ENCODE data around the gene MRPL28.
A peak's percentile ranks its signal among the peaks of the same experiment; 100 is the strongest.
"Not testable (repeated sequence)": the region's sequence is repeated elsewhere in the genome, so short reads cannot be mapped to it uniquely, and the experiment has no call there.

Gene MRPL28

DNA sequence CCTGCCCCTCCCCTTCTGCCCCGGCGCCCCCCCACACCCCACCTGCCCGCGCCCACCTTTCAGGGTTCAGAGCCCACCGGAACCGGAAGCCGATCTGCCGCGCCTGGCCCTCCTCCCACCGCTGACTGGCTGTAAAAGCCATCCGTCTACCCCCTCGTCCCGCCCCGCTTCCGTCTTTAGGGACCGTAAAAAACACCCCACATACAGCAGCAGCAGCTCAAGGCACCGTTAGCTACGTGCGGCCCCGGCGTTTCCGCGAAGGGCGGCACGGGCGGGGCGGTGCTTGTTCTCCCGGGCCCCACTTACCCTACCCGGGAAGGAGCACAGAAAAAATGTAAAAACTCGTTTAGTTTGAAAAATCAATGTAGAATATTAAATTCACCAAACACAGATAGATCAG is at the start of gene MRPL28:
Gene MRPL28, minus strand, starts transcription at position 96 of the 400 bp plus-strand sequence. CDS start 320 bp downstream, outside the sequence.
- Mint-ChIP-seq H3K9me3 (no peaks in the 10 kb centered on the region), H3K27me3 (ENCODE audit: low read depth) (no peaks in the 10 kb centered on the region), H3K27ac (peak within 1 kb of the TSS; percentile 92 to 94 (median 92)), H3K36me3 (ENCODE audit: low read depth) (peaks cover 11% of the 10 kb centered on the region), H3K4me3 (peak within 1 kb of the TSS; percentile 85 to 89 (median 88)), H3K4me1 (peaks cover 13% of the 10 kb centered on the region)
- TF ChIP-seq, protein P1, sequence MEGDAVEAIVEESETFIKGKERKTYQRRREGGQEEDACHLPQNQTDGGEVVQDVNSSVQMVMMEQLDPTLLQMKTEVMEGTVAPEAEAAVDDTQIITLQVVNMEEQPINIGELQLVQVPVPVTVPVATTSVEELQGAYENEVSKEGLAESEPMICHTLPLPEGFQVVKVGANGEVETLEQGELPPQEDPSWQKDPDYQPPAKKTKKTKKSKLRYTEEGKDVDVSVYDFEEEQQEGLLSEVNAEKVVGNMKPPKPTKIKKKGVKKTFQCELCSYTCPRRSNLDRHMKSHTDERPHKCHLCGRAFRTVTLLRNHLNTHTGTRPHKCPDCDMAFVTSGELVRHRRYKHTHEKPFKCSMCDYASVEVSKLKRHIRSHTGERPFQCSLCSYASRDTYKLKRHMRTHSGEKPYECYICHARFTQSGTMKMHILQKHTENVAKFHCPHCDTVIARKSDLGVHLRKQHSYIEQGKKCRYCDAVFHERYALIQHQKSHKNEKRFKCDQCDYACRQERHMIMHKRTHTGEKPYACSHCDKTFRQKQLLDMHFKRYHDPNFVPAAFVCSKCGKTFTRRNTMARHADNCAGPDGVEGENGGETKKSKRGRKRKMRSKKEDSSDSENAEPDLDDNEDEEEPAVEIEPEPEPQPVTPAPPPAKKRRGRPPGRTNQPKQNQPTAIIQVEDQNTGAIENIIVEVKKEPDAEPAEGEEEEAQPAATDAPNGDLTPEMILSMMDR (IDR thresholded peaks at IDR 0.05; ENCODE audit: unreplicated experiment in 3 of 3), result no peak

DNA sequence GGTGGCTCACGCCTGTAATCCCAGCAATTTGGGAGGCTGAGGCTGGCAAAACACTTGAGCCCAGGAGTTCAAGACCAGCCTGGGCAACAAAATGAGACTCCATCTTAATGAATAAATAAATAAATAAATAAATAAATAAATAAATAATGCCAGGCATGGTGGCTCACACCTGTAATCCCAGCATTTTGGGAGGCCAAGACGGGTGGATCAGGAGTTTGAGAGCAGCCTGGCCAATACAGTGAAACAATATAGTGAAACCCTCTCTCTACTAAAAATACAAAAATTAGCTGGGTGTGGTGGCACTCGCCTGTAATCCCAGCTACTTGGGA is 44.8 kb upstream of the MRPL28 start:
- not testable (repeated sequence) for H3K9me3 Mint-ChIP-seq; H3K4me1 Mint-ChIP-seq; H3K27me3 Mint-ChIP-seq (ENCODE audit: low read depth); H3K4me3 Mint-ChIP-seq; H3K27ac Mint-ChIP-seq; H3K36me3 Mint-ChIP-seq (ENCODE audit: low read depth)

DNA sequence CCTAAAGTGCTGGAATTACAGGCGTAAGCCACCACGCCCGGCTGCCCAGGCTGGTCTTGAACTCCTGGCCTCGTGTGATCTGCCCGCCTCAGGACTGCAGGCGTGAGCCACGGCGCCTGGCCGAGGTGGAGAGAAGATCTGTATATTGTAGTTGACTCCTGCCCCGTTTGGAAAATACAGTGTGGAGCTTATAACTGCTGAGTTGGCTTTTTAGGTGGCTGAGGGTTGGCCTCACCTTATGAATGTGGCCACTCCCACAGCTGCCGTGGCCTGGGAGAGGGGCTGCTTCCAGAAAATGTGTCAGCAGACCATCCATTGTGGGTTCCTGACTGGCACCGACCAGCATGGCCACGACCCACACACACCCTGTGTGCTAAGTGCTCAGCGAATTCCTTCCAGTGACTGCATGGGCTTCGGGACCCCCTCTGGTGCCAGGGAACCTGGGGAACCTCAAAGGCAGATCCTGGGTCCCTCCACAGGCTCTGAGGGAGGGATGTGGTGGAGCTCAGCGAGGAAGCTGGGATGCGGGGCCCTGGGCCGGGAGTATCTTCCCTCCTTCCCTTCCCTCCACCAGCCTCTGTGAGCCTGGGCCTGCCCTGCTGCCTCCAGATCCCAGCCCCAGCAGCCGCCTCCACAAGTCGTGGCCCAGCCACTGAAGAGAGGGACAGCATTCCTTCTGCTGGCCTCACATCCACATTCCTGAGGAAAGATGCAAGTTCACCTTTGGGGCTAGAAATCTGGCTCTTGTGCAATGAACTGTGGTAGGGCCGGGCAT is 44.2 kb upstream of the MRPL28 start:
- Mint-ChIP-seq H3K4me3 (no peak overlapping the region), H3K36me3 (ENCODE audit: low read depth) (peaks cover 2% of the 10 kb centered on the region), H3K27ac (peak overlapping the region in 2 of 3 experiments; percentile 39 to 94), H3K4me1 (no peaks in the 10 kb centered on the region), H3K27me3 (ENCODE audit: low read depth) (peaks cover 4% of the 10 kb centered on the region), H3K9me3 (no peaks in the 10 kb centered on the region)
- TF ChIP-seq, protein P1 (IDR thresholded peaks at IDR 0.05; ENCODE audit: unreplicated experiment in 3 of 3), result no peak

DNA sequence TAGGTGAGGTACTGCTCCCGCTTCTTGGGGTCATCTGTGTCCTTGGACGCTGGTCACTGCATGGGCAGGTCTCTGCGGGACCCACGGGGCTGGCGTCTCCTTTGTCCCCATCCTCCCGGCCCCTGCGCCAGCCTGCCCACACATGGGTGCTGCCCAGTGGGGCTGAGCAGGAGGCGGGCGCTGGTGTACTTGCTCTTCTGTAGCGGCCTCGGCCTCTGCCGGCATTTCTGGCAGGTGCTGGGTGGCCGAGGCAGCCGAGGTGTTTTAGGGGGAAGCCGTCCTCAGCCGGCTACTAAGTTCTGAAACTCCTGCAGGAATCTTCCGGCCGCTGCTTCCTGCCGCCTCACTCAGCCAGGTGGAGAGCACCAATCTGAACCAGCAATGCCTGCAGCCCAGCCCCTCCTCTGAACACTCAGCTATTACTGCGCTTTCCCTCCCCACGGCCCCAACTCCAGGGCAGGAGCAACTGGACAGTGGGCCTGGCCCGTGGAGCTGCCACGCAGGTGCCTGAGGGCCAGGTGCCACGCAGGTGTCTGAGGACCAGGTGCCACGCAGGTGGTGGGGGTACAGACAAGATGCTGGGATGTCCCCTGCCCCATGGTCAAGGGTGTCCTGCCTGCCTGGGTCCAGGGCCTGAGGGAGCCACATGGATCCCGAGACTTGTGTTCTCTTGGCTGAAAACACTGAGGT is 41.4 kb upstream of the MRPL28 start:
- TF ChIP-seq, protein P1 (IDR thresholded peaks at IDR 0.05; ENCODE audit: unreplicated experiment in 3 of 3), result no peak

DNA sequence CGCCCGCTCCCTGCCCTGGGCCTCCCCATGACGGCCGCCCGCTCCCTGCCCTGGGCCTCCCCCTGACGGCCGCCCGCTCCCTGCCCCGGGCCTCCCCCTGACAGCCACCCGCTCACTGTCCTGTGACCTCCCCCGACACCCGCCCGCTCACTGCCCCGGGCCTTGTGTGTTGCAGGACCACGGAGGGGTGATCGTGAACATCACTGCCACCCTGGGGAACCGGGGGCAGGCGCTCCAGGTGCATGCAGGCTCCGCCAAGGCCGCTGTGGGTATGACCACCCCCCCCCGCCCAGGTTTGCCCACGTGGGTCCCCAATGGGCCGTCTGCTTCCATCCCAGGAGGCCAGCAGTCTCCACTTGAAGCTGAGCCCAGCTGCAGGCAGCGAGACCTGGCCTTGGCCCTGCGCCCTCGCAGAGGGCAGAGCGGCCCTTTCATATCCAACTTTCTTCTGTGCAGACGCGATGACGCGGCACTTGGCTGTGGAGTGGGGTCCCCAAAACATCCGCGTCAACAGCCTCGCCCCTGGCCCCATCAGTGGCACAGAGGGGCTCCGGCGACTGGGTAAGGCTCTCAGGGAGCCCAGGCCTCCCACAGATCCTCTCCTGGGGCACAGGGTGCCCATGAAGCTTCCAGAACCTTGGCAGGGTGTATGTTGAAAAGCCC is 40.3 kb upstream of the MRPL28 start:
- H3K36me3 Mint-ChIP-seq (ENCODE audit: low read depth), result peaks cover 7% of the 10 kb centered on the region
- no peak overlapping the region for H3K4me3 Mint-ChIP-seq
- H3K27me3 Mint-ChIP-seq (ENCODE audit: low read depth), result no peaks in the 10 kb centered on the region
- no peak overlapping the region for H3K27ac Mint-ChIP-seq
- H3K4me1 Mint-ChIP-seq, result no peaks in the 10 kb centered on the region
- TF ChIP-seq, protein P1 (IDR thresholded peaks at IDR 0.05; ENCODE audit: unreplicated experiment in 3 of 3), result no peak
- no peaks in the 10 kb centered on the region for H3K9me3 Mint-ChIP-seq

More for the DNA sequence above, 41.4 kb upstream of the MRPL28 start:
- H3K27me3 Mint-ChIP-seq (ENCODE audit: low read depth), result no peaks in the 10 kb centered on the region
- no peaks in the 10 kb centered on the region for H3K9me3 Mint-ChIP-seq
- no peak overlapping the region for H3K27ac Mint-ChIP-seq
- peaks cover 7% of the 10 kb centered on the region for H3K36me3 Mint-ChIP-seq (ENCODE audit: low read depth)
- no peak overlapping the region for H3K4me3 Mint-ChIP-seq
- no peaks in the 10 kb centered on the region for H3K4me1 Mint-ChIP-seq

DNA sequence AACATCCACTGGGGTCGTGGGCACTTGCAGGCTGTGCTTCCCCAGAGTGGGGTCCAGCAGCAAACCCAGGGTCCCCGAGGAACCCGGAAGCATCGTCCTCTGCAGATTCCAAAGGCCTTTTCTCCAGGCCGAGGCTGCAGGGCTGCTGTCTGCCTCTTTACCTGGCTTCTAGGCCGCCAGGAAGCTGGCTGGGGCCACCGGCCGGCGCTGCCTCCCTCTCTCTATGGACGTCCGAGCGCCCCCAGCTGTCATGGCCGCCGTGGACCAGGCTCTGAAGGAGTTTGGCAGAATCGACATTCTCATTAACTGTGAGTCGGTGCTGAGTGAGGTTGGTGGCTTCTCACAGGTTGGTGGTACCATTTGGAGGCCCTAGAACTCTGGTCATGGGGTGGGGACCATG is 36.9 kb upstream of the MRPL28 start:
- Mint-ChIP-seq H3K4me3 (no peak overlapping the region), H3K27me3 (ENCODE audit: low read depth) (no peaks in the 10 kb centered on the region), H3K27ac (no peak overlapping the region), H3K4me1 (no peaks in the 10 kb centered on the region), H3K9me3 (no peaks in the 10 kb centered on the region), H3K36me3 (ENCODE audit: low read depth) (peaks cover 7% of the 10 kb centered on the region)
- TF ChIP-seq, protein P1 (IDR thresholded peaks at IDR 0.05; ENCODE audit: unreplicated experiment in 3 of 3), result no peak
